Peyer's patch (tissue), 4 donors: ENCODE results near the gene HNRNPL. TPM values are rescaled to one million over a fixed set of nuclear protein-coding genes. Genes with fewer than 3 reads are reported as not detected.

Experiments used
- DNase-seq, 3 donors: peaks; one replicate each; pipeline ENCODE4 v3.0.0-alpha.2; 2017 to 2019
- H3K27ac ChIP-seq, 4 donors: fragments of 200-600 bp; sonication (generic); one replicate each; pipeline ENCODE4 v1.5.1; 2016 to 2019
- H3K27me3 ChIP-seq, 2 donors: fragments of 200-600 bp; sonication (generic); one replicate each; pipeline ENCODE4 v1.5.1; 2019
- H3K36me3 ChIP-seq, 3 donors: fragments of 200-600 bp; sonication (generic); one replicate each; pipeline ENCODE4 v1.5.1; 2016 to 2019
- H3K4me1 ChIP-seq, 4 donors: fragments of 200-600 bp; sonication (generic); one replicate each; pipeline ENCODE4 v1.5.1; 2016 to 2019
- H3K4me3 ChIP-seq, 4 donors: fragments of 200-600 bp; sonication (generic); 1 replicate in 3 of 4; 2 replicates in 1 of 4; pipeline ENCODE4 v1.5.1; 2016 to 2019; ENCODE audit warnings: mild to moderate bottlenecking in 1 of 4
- H3K9me3 ChIP-seq, 4 donors: fragments of 200-600 bp; sonication (generic); one replicate each; pipeline ENCODE4 v1.5.1; 2016 to 2019; ENCODE audit warnings: mild to moderate bottlenecking in 1 of 4
- POLR2A ChIP-seq, 2 donors: fragments of 450-650 bp; IDR thresholded peaks; one replicate each; pipeline ENCODE4 v1.5.1; 2017; ENCODE audit warnings: antibody characterized with exemption in 2 of 2, mild to moderate bottlenecking in 2 of 2, moderate library complexity in 2 of 2
- total RNA-seq, 4 donors: library from RNA; depleted of rRNA; stranded (reverse); fragments of >200 nt; gene quantifications; one replicate each; pipeline ENCODE4 v1.1.0, GENCODE V29; 2016
- TF ChIP-seq, protein P1 (sequence below), 6 experiments: fragments of 450-650 bp in 4 of 6; fragments of 200-600 bp in 2 of 6; sonication (generic) in 1 of 6; IDR thresholded peaks; one replicate each; pipeline ENCODE4 v1.5.1; 2017 to 2019; ENCODE audit warnings: antibody characterized with exemption in 6 of 6, mild to moderate bottlenecking in 3 of 6, moderate library complexity in 1 of 6

Gene HNRNPL
- total RNA-seq, 4 donors from 2014 or later = 149 to 229 (median 186) TPM

DNA sequence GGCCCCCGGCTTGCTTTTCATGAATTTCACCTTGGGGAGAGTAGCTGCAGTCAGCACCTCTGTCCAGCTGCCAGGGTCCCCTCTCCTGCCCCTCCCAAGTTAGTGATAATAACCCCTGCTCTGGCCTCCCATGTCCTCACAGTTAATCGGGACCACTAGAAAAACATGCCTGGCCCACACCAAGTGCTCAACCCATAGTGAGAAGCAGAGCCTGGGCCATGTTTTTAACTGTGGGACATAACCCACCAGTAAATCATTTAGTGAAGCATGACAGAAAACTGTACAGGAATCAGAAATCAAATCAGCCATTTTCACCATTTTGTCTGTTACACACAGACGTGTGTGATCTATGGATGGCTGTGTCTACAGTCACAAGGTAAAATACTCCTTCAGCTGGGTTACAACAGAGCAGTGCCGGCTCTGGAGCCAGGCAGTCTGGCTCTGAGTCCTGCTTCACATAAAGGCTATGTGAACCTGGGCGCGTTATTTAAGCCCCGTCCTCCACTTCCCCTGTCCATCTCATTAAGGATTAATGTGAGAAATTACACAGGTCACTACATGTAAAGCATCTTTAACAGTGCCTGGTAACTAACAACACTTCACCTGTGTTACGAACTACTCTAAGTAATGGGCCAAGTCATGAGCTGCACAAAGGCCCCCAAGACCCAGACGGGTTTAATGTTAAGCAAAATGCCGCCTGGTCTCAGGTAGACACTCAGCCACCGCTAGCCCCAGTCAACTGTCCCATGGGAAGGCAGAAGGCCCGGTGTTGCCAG lies 10.6 kb downstream of the HNRNPL start:
- no peak for DNase-seq
- Histone ChIP-seq H3K4me1 (peaks cover 0 to 19% (median 16%) of the 10 kb centered on the region in 4 donors), H3K4me3 (no peak overlapping the region), H3K36me3 (peaks cover 0 to 83% (median 4%) of the 10 kb centered on the region in 3 donors), H3K27me3 (no peaks in the 10 kb centered on the region), H3K27ac (peak overlapping the region in 1 of 4 donors; percentile 45), H3K9me3 (no peaks in the 10 kb centered on the region)
- no peak for TF ChIP-seq POLR2A (IDR thresholded peaks at IDR 0.05)
- TF ChIP-seq, protein P1, sequence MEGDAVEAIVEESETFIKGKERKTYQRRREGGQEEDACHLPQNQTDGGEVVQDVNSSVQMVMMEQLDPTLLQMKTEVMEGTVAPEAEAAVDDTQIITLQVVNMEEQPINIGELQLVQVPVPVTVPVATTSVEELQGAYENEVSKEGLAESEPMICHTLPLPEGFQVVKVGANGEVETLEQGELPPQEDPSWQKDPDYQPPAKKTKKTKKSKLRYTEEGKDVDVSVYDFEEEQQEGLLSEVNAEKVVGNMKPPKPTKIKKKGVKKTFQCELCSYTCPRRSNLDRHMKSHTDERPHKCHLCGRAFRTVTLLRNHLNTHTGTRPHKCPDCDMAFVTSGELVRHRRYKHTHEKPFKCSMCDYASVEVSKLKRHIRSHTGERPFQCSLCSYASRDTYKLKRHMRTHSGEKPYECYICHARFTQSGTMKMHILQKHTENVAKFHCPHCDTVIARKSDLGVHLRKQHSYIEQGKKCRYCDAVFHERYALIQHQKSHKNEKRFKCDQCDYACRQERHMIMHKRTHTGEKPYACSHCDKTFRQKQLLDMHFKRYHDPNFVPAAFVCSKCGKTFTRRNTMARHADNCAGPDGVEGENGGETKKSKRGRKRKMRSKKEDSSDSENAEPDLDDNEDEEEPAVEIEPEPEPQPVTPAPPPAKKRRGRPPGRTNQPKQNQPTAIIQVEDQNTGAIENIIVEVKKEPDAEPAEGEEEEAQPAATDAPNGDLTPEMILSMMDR (IDR thresholded peaks at IDR 0.05) = no peak

- TF ChIP-seq POLR2A (IDR thresholded peaks at IDR 0.05) = no peak
- TF ChIP-seq, protein P1 (IDR thresholded peaks at IDR 0.05) = peak in 1 of 6 experiments; percentile 5
- peaks cover 0 to 76% (median 0%) of the 10 kb centered on the region in 3 donors for H3K36me3 ChIP-seq
- H3K4me1 ChIP-seq = peaks cover 0 to 19% (median 11%) of the 10 kb centered on the region in 4 donors
- DNase-seq = peak in 1 of 3 donors; percentile 66
- no peaks in the 10 kb centered on the region for H3K9me3 ChIP-seq
- peak overlapping the region in 1 of 4 donors; percentile 45 for H3K27ac ChIP-seq
- no peak overlapping the region for H3K4me3 ChIP-seq
- no peaks in the 10 kb centered on the region for H3K27me3 ChIP-seq
These were observed 11.4 kb downstream of the HNRNPL start for GRCh38 chr19:38838208-38838985.

DNA sequence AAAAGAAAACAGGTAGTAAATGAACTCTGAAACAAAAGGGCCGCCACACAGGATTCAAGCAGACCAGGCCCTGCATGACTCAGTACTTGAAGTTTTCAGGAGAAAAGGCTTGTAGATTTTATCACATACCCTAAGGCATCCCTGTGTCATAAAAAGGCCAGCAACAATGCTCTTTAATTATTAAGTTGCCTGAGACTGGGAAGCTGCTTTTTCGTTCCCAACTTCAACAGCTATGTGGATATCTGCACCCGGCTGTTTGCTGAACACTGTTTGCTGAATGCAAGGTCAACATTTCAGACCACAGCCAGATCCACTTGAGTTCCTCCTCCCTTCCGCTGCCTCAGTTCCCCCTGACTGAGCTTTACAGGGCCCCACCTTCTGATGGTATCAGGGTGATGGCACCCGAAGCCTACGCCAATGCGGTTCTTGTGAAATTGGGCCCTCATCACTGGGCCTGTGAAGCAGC lies 12.1 kb downstream of the HNRNPL start:
- Histone ChIP-seq H3K4me1 (peaks cover 0 to 12% (median 3%) of the 10 kb centered on the region in 4 donors), H3K9me3 (no peaks in the 10 kb centered on the region), H3K36me3 (peaks cover 0 to 68% (median 0%) of the 10 kb centered on the region in 3 donors), H3K27ac (peak overlapping the region in 1 of 4 donors; percentile 45), H3K27me3 (no peaks in the 10 kb centered on the region), H3K4me3 (no peak overlapping the region)
- no peak for DNase-seq
- TF ChIP-seq, protein P1 (IDR thresholded peaks at IDR 0.05) = no peak
- TF ChIP-seq POLR2A (IDR thresholded peaks at IDR 0.05) = no peak

GRCh38 chr19:38836983-38837626 lies 12.7 kb downstream of the HNRNPL start:
- H3K27me3 ChIP-seq = no peaks in the 10 kb centered on the region
- no peak for DNase-seq
- H3K4me1 ChIP-seq = peaks cover 0 to 13% (median 3%) of the 10 kb centered on the region in 4 donors
- no peak for TF ChIP-seq POLR2A (IDR thresholded peaks at IDR 0.05)
- TF ChIP-seq, protein P1 (IDR thresholded peaks at IDR 0.05) = no peak
- H3K36me3 ChIP-seq = peaks cover 0 to 63% (median 0%) of the 10 kb centered on the region in 3 donors
- H3K9me3 ChIP-seq = no peaks in the 10 kb centered on the region
- peak overlapping the region in 1 of 4 donors; percentile 20 for H3K27ac ChIP-seq
- no peak overlapping the region for H3K4me3 ChIP-seq
